H9 (cell line): ENCODE data around the gene INPP5J. TPM values are rescaled to one million over a fixed set of nuclear protein-coding genes. Genes with fewer than 3 reads are reported as not detected.

Experiments
- DNase-seq: peaks from one replicate; pipeline ENCODE4 v3.0.0-alpha.2; 2017
- H2AFZ ChIP-seq: one replicate; pipeline ENCODE4 v1.6.1; 2013; ENCODE audit warnings: mild to moderate bottlenecking, low read length, control low read depth, moderate library complexity
- H2AK5ac ChIP-seq: 2 replicates; pipeline ENCODE4 v1.6.1; 2013; ENCODE audit warnings: low read length, control low read depth, mixed read lengths; ENCODE audit not compliant: insufficient read length
- H2BK120ac ChIP-seq: one replicate; pipeline ENCODE4 v1.6.1; 2013; ENCODE audit warnings: low read depth, mild to moderate bottlenecking, low read length, control low read depth, inconsistent platforms; ENCODE audit not compliant: poor library complexity, severe bottlenecking
- H2BK12ac ChIP-seq: 2 replicates; pipeline ENCODE4 v1.6.1; 2013; ENCODE audit warnings: low read length, control low read depth, mixed read lengths, low read depth; ENCODE audit not compliant: insufficient read length
- H2BK15ac ChIP-seq: 2 replicates; pipeline ENCODE4 v1.6.1; 2013; ENCODE audit warnings: low read depth, low read length, control low read depth
- H2BK20ac ChIP-seq: one replicate; pipeline ENCODE4 v1.6.1; 2013; ENCODE audit warnings: low read depth, mild to moderate bottlenecking, low read length, control low read depth, inconsistent platforms; ENCODE audit not compliant: poor library complexity, severe bottlenecking
- H2BK5ac ChIP-seq: 2 replicates; pipeline ENCODE4 v1.6.1; 2013; ENCODE audit warnings: low read length, control low read depth, mixed read lengths; ENCODE audit not compliant: insufficient read length
- H3K14ac ChIP-seq: 2 replicates; pipeline ENCODE4 v1.6.1; 2013; ENCODE audit warnings: low read length, control low read depth; ENCODE audit not compliant: insufficient read depth
- H3K18ac ChIP-seq: 2 replicates; pipeline ENCODE4 v1.6.1; 2013; ENCODE audit warnings: low read depth, mild to moderate bottlenecking, mixed read lengths, low read length, control low read depth; ENCODE audit not compliant: insufficient read length
- H3K23ac ChIP-seq: 2 replicates; pipeline ENCODE4 v1.6.1; 2013; ENCODE audit warnings: low read length, control low read depth, mixed read lengths, low read depth; ENCODE audit not compliant: insufficient read length
- H3K23me2 ChIP-seq: 2 replicates; pipeline ENCODE4 v1.6.1; 2013; ENCODE audit warnings: low read depth, mild to moderate bottlenecking, mixed read lengths, low read length, control low read depth; ENCODE audit not compliant: insufficient read length, poor library complexity, severe bottlenecking
- H3K27ac ChIP-seq: 2 replicates; pipeline ENCODE4 v1.5.1; 2013; ENCODE audit warnings: low read length, control low read depth, mixed read lengths, low read depth; ENCODE audit not compliant: insufficient read length
- H3K27me3 ChIP-seq: 2 replicates; pipeline ENCODE4 v1.6.1; 2013; ENCODE audit warnings: low read length, control low read depth, inconsistent platforms; ENCODE audit not compliant: insufficient read depth
- H3K4ac ChIP-seq: 2 replicates; pipeline ENCODE4 v1.6.1; 2013; ENCODE audit warnings: low read depth, mild to moderate bottlenecking, control low read depth, inconsistent platforms, low read length, moderate library complexity
- H3K4me1 ChIP-seq: 2 replicates; pipeline ENCODE4 v1.6.1; 2013; ENCODE audit warnings: low read length, control low read depth, inconsistent platforms; ENCODE audit not compliant: insufficient read depth
- H3K4me2 ChIP-seq: 2 replicates; pipeline ENCODE4 v1.6.1; 2013; ENCODE audit warnings: low read length, control low read depth, mixed read lengths; ENCODE audit not compliant: insufficient read length, insufficient read depth
- H3K56ac ChIP-seq: 2 replicates; pipeline ENCODE4 v1.6.1; 2013; ENCODE audit warnings: low read depth, mild to moderate bottlenecking, mixed read lengths, low read length, control low read depth; ENCODE audit not compliant: insufficient read length
- H3K79me1 ChIP-seq: 2 replicates; pipeline ENCODE4 v1.6.1; 2013; ENCODE audit warnings: low read depth, mild to moderate bottlenecking, moderate library complexity, low read length, control low read depth, inconsistent platforms; ENCODE audit not compliant: insufficient read depth, poor library complexity, severe bottlenecking
- H3K79me2 ChIP-seq: 2 replicates; pipeline ENCODE4 v1.6.1; 2013; ENCODE audit warnings: low read length, control low read depth, inconsistent platforms; ENCODE audit not compliant: insufficient read depth
- H3K9ac ChIP-seq: 2 replicates; pipeline ENCODE4 v1.6.1; 2013; ENCODE audit warnings: low read length, control low read depth, mixed read lengths; ENCODE audit not compliant: insufficient read length; ENCODE audit errors: extremely low read depth
- H3K9me3 ChIP-seq: one replicate; pipeline ENCODE4 v1.6.1; 2013; ENCODE audit warnings: low read depth, low read length, inconsistent platforms; ENCODE audit not compliant: control insufficient read depth
- H3T11ph ChIP-seq: one replicate; pipeline ENCODE4 v1.6.1; 2013; ENCODE audit warnings: mild to moderate bottlenecking, low read length, control low read depth, inconsistent platforms
- H4K20me1 ChIP-seq: one replicate; pipeline ENCODE4 v1.6.1; 2013; ENCODE audit not compliant: control insufficient read depth, insufficient read length, insufficient read depth
- H4K5ac ChIP-seq: 2 replicates; pipeline ENCODE4 v1.6.1; 2013; ENCODE audit warnings: low read depth, mild to moderate bottlenecking, mixed read lengths, low read length, control low read depth; ENCODE audit not compliant: insufficient read length
- H4K8ac ChIP-seq: replicated peaks from 2 replicates; pipeline ENCODE4 v1.6.1; 2013; ENCODE audit warnings: low read length, control low read depth, mixed read lengths, low read depth; ENCODE audit not compliant: insufficient read length
- H4K91ac ChIP-seq: 2 replicates; pipeline ENCODE4 v1.6.1; 2013; ENCODE audit warnings: low read depth, mild to moderate bottlenecking, moderate library complexity, mixed read lengths, low read length, control low read depth; ENCODE audit not compliant: insufficient read length
- H3K27ac Mint-ChIP-seq, 3 experiments: 2 replicates in 2 of 3; 3 replicates in 1 of 3; pipeline ENCODE4 v1.8.0; 2020 to 2021; ENCODE audit warnings: mixed read lengths in 3 of 3, mild to moderate bottlenecking in 1 of 3, moderate library complexity in 1 of 3
- H3K27me3 Mint-ChIP-seq: 2 replicates; pipeline ENCODE4 v1.8.0; 2021; ENCODE audit warnings: low read depth, mild to moderate bottlenecking, moderate library complexity, mixed read lengths
- H3K36me3 Mint-ChIP-seq, 3 experiments: 2 replicates in 2 of 3; 3 replicates in 1 of 3; pipeline ENCODE4 v1.8.0; 2020 to 2021; ENCODE audit warnings: low read depth in 3 of 3, mixed read lengths in 3 of 3; ENCODE audit not compliant: insufficient read depth in 1 of 3
- H3K4me1 Mint-ChIP-seq, 2 experiments: 2 replicates each; pipeline ENCODE4 v1.8.0; 2020; ENCODE audit warnings: mixed read lengths in 2 of 2
- H3K4me3 Mint-ChIP-seq, 2 experiments: 2 replicates in 1 of 2; 3 replicates in 1 of 2; pipeline ENCODE4 v1.8.0; 2020 to 2021; ENCODE audit warnings: mild to moderate bottlenecking in 2 of 2, mixed read lengths in 2 of 2, moderate library complexity in 1 of 2
- H3K9me3 Mint-ChIP-seq, 2 experiments: 2 replicates in 1 of 2; 3 replicates in 1 of 2; pipeline ENCODE4 v1.8.0; 2020; ENCODE audit warnings: mild to moderate bottlenecking in 2 of 2, mixed read lengths in 2 of 2, moderate library complexity in 1 of 2
- WGBS: extraction: QIAGEN DNeasy Blood & Tissue Kit; methylation state at CpG from one replicate; pipeline ENCODE4 v1.1.7; 2013; ENCODE audit warnings: missing lambda C conversion rate, low lambda C conversion rate, mixed read lengths; ENCODE audit not compliant: insufficient read length; ENCODE audit errors: extremely low coverage; 5-methylcytosine and 5-hydroxymethylcytosine counted together
- total RNA-seq: library from RNA; stranded (reverse); gene quantifications from 2 replicates; pipeline ENCODE4 v1.2.1, GENCODE V29; 2021
- TF ChIP-seq, protein P1 (sequence below): fragments of 200-600 bp; sonication (generic); conservative IDR thresholded peaks from 3 replicates; pipeline ENCODE4 v1.8.0; 2021; ENCODE audit warnings: antibody characterized with exemption, mild to moderate bottlenecking

The INPP5J gene
- total RNA-seq, 1 experiment from 2014 or later, result 4.9 TPM

DNA sequence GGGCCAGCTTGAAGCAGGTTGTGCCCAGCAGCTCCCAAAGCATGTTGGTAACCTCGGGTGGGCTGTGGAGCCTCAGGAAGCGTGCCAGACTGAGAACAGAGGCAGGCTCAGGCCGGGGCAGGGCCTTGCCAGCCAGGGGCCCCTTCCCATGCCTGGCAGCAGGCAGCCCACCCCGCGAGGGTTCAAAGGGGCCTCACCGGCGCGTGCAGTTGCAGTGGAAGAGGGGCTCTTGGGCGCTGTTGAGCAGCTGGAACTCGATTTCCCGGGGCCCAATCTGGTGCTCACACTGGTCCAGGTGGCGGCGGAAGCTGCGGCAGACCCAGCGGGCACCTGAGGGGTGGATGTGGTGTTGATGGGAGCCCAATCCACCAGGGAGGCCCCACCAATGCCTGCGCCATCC lies 13.9 kb downstream of the INPP5J start:
- Histone ChIP-seq H3K18ac (no peak overlapping the region), H3K14ac (no peak overlapping the region), H2BK20ac (no peak overlapping the region), H3K9ac (no peak overlapping the region), H2AK5ac (no peak overlapping the region), H2AFZ (no peak overlapping the region), H4K8ac (no peak overlapping the region), H3K23ac (no peak overlapping the region), H3K56ac (no peak overlapping the region), H4K20me1 (no peaks in the 10 kb centered on the region), H2BK120ac (no peak overlapping the region), H4K5ac (no peak overlapping the region), H3T11ph (no peak overlapping the region), H3K23me2 (peaks cover 11% of the 10 kb centered on the region), H3K9me3 (no peaks in the 10 kb centered on the region), H2BK5ac (no peak overlapping the region), H2BK15ac (no peak overlapping the region), H3K27ac (no peak overlapping the region), H3K4ac (no peak overlapping the region), H3K4me2 (no peak overlapping the region), H3K79me2 (peaks cover 10% of the 10 kb centered on the region; the same call in 1 of the 2 replicates), H3K4me1 (peaks cover 7% of the 10 kb centered on the region; the same call in 1 of the 2 replicates), H2BK12ac (no peak overlapping the region), H4K91ac (no peak overlapping the region), H3K27me3 (no peaks in the 10 kb centered on the region), H3K79me1 (peaks cover 9% of the 10 kb centered on the region)
- peaks cover 14 to 20% of the 10 kb centered on the region in 2 experiments for H3K4me1 Mint-ChIP-seq
- no CpG with 5 or more reads among the region's 16 CpGs for WGBS
- H3K4me3 Mint-ChIP-seq, result no peak overlapping the region
- peaks cover 26 to 34% (median 29%) of the 10 kb centered on the region in 3 experiments; a peak in 6 of 7 replicates for H3K36me3 Mint-ChIP-seq
- TF ChIP-seq, protein P1, sequence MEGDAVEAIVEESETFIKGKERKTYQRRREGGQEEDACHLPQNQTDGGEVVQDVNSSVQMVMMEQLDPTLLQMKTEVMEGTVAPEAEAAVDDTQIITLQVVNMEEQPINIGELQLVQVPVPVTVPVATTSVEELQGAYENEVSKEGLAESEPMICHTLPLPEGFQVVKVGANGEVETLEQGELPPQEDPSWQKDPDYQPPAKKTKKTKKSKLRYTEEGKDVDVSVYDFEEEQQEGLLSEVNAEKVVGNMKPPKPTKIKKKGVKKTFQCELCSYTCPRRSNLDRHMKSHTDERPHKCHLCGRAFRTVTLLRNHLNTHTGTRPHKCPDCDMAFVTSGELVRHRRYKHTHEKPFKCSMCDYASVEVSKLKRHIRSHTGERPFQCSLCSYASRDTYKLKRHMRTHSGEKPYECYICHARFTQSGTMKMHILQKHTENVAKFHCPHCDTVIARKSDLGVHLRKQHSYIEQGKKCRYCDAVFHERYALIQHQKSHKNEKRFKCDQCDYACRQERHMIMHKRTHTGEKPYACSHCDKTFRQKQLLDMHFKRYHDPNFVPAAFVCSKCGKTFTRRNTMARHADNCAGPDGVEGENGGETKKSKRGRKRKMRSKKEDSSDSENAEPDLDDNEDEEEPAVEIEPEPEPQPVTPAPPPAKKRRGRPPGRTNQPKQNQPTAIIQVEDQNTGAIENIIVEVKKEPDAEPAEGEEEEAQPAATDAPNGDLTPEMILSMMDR, result no peak
- H3K27me3 Mint-ChIP-seq, result no peaks in the 10 kb centered on the region; the same call in 1 of the 2 replicates
- no peak for DNase-seq
- H3K27ac Mint-ChIP-seq, result no peak overlapping the region
- no peaks in the 10 kb centered on the region for H3K9me3 Mint-ChIP-seq
